GM20431 (cell line): ENCODE results near the gene CAPN12.

Experiments used
- in situ Hi-C: fragments of 300-500 bp; cut with MseI, MboI; formaldehyde crosslinking; loops from one replicate; pipeline ENCODE4 v1.15.0; 2020; ENCODE audit warnings: low sequenced_read_pairs; ENCODE audit not compliant: unreplicated experiment

The CAPN12 gene

GRCh38 chr19:38700350-38700901 is 43.8 kb downstream of the CAPN12 start:
- in situ Hi-C loops = no loop called here

GRCh38 chr19:38699647-38700349 is 44.5 kb downstream of the CAPN12 start:
- in situ Hi-C loops = no loop called here

- in situ Hi-C loops = no loop called here
Observed at GRCh38 chr19:38699027-38699346, 45.3 kb downstream of the CAPN12 start.

- in situ Hi-C loops = no loop called here
Observed at GRCh38 chr19:38698225-38699026, 45.8 kb downstream of the CAPN12 start.

- in situ Hi-C loops = no loop called here
Observed at GRCh38 chr19:38697641-38698071, 46.6 kb downstream of the CAPN12 start.

GRCh38 chr19:38697197-38697596 is 47.1 kb downstream of the CAPN12 start:
- in situ Hi-C loops = no loop called here

GRCh38 chr19:38696729-38697055 is 47.6 kb downstream of the CAPN12 start:
- in situ Hi-C loops = no loop called here

GRCh38 chr19:38695832-38696728 is 48.2 kb downstream of the CAPN12 start:
- in situ Hi-C loops = no loop called here

GRCh38 chr19:38695317-38695683 is 49.0 kb downstream of the CAPN12 start:
- in situ Hi-C loops = no loop called here

- in situ Hi-C loops = no loop called here
Observed at GRCh38 chr19:38693380-38694223, 50.7 kb downstream of the CAPN12 start.

- in situ Hi-C loops = no loop called here
Observed at GRCh38 chr19:38692458-38693379, 51.6 kb downstream of the CAPN12 start.

- in situ Hi-C loops = no loop called here
Observed at GRCh38 chr19:38691938-38692457, 52.3 kb downstream of the CAPN12 start.

GRCh38 chr19:38690832-38691231 is 53.4 kb downstream of the CAPN12 start:
- in situ Hi-C loops = no loop called here

- in situ Hi-C loops = no loop called here
Observed at GRCh38 chr19:38690146-38690545, 54.1 kb downstream of the CAPN12 start.

GRCh38 chr19:38687837-38688378 is 56.4 kb downstream of the CAPN12 start:
- in situ Hi-C loops = no loop called here

- in situ Hi-C loops = no loop called here
Observed at GRCh38 chr19:38686530-38686888, 57.8 kb downstream of the CAPN12 start.

GRCh38 chr19:38685666-38686529 is 58.4 kb downstream of the CAPN12 start:
- in situ Hi-C loops = no loop called here
